ENCODE measurements around the gene PDE4D. TPM values are rescaled to one million over a fixed set of nuclear protein-coding genes. Genes with fewer than 3 reads are reported as not detected.

The PDE4D gene
- total RNA-seq, 1 donor, result 19.9 TPM

DNA sequence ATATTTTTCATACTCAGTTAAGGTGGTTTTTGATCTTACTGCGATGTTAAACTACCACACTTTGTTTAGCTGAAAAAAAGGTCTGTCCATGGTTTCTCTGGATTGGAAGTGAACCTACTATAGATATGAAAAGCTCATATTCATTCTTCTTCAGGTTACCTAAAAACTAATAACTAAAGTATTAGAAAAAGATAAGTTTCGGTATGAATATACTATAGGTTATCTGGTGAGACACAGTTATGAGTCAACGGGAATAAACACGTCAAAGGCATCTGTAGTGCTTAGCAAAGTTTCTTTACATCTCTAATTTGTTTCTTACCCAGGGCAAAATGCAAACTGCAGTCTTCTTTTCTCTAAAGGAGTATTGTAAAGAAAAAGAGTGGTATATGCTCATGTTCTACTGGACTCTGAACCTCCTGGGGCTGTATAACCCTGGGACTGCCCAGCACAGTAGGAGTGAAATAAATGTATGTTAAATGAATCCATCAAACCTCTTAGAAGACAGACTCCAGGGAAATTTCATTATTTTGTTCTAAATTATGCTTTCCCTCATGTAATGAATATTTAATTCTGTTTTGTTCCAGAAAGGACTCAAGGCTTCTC is 521.9 kb downstream of the PDE4D start:
- no peaks in the 10 kb centered on the region for H4K20me1 ChIP-seq (ENCODE audit: insufficient read depth, low read length)
- H3K4me2 ChIP-seq (ENCODE audit: insufficient read depth, low read length), result no peak overlapping the region
- TF ChIP-seq CTCF (IDR thresholded peaks at IDR 0.05; ENCODE audit: extremely low read depth, low read depth, low read length), result no peak
- H3K79me2 ChIP-seq (ENCODE audit: insufficient read depth, low read length), result no peaks in the 10 kb centered on the region
- peaks cover 6% of the 10 kb centered on the region for H3K9me3 ChIP-seq (ENCODE audit: low read depth, low read length)
- no peaks in the 10 kb centered on the region for H3K4me1 ChIP-seq (ENCODE audit: insufficient read depth, low read length)
- peaks cover 28% of the 10 kb centered on the region for H3K27me3 ChIP-seq (ENCODE audit: insufficient read depth, low read length)
- H2AFZ ChIP-seq (ENCODE audit: low read length), result no peak overlapping the region
- H3K27ac ChIP-seq (ENCODE audit: low read depth, low read length), result no peak overlapping the region
- no peak overlapping the region for H3K4me3 ChIP-seq (ENCODE audit: insufficient read depth, low read length)
- H3K36me3 ChIP-seq (ENCODE audit: insufficient read depth, low read length), result no peaks in the 10 kb centered on the region
- DNase-seq (ENCODE audit: insufficient read length, low spot score, missing footprints), result no peak

DNA sequence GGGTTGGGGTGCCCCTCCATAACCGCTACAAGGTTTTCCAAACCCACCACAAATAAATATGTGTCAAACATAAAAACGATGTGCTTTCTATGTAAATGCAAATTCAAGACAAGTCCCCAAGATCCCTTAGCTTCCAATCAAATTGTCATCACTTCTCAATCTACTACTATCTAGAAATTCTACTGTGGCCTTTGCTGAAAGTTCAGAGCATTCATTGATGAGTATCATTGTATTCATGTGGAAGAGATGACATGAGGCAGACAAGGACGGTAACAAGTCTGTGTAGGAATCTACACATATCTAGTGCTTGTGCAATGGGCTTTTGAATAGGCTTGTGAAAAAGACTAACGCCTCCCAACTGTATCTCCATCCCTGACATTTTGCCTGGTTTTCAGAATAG is 524.6 kb downstream of the PDE4D start:
- H3K36me3 ChIP-seq (ENCODE audit: insufficient read depth, low read length), result no peaks in the 10 kb centered on the region
- H3K27ac ChIP-seq (ENCODE audit: low read depth, low read length), result no peak overlapping the region

DNA sequence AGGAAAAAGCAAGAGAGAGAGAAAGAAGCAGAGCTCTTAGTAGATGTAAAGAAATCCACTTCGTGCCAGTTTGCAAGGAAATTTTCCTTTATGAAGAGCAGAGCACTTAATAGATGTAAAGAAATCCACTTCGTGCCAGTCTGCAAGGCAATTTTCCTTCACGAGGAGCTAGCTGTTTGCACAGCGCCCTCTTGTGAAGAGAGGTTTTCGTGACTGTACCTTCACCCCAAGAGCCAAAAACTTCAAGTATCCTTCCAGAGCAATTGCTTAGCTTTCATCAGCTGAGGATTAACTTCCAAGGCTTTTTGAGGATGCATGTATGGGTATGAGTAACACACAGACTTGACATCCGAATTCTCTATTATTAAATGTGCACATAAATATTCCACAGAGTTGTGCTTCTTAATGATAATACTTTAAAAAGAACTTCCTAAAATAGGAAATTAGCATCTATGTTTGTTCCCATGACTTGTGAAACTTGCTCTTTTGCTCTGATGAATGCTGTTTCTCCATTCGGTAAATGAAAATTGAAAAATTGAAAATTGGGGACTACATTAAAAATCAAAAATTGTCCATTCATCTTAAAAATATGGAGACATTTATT is 525.6 kb downstream of the PDE4D start:
- Histone ChIP-seq H3K9me3 (ENCODE audit: low read depth, low read length) (no peaks in the 10 kb centered on the region), H3K79me2 (ENCODE audit: insufficient read depth, low read length) (no peaks in the 10 kb centered on the region), H3K27me3 (ENCODE audit: insufficient read depth, low read length) (peaks cover 19% of the 10 kb centered on the region), H3K4me1 (ENCODE audit: insufficient read depth, low read length) (no peaks in the 10 kb centered on the region), H3K4me2 (ENCODE audit: insufficient read depth, low read length) (no peak overlapping the region), H3K27ac (ENCODE audit: low read depth, low read length) (no peak overlapping the region), H2AFZ (ENCODE audit: low read length) (no peak overlapping the region), H4K20me1 (ENCODE audit: insufficient read depth, low read length) (no peaks in the 10 kb centered on the region), H3K4me3 (ENCODE audit: insufficient read depth, low read length) (no peak overlapping the region), H3K36me3 (ENCODE audit: insufficient read depth, low read length) (no peaks in the 10 kb centered on the region)
- DNase-seq (ENCODE audit: insufficient read length, low spot score, missing footprints), result peak; percentile 82
- peak; percentile 80 for TF ChIP-seq CTCF (IDR thresholded peaks at IDR 0.05; ENCODE audit: extremely low read depth, low read depth, low read length)

More for the DNA sequence above, 524.6 kb downstream of the PDE4D start:
- H3K79me2 ChIP-seq (ENCODE audit: insufficient read depth, low read length), result no peaks in the 10 kb centered on the region
- no peak overlapping the region for H3K4me3 ChIP-seq (ENCODE audit: insufficient read depth, low read length)
- H2AFZ ChIP-seq (ENCODE audit: low read length), result no peak overlapping the region
- H4K20me1 ChIP-seq (ENCODE audit: insufficient read depth, low read length), result no peaks in the 10 kb centered on the region
- no peak for DNase-seq (ENCODE audit: insufficient read length, low spot score, missing footprints)
- H3K4me2 ChIP-seq (ENCODE audit: insufficient read depth, low read length), result no peak overlapping the region
- H3K9me3 ChIP-seq (ENCODE audit: low read depth, low read length), result peaks cover 2% of the 10 kb centered on the region
- H3K4me1 ChIP-seq (ENCODE audit: insufficient read depth, low read length), result no peaks in the 10 kb centered on the region
- H3K27me3 ChIP-seq (ENCODE audit: insufficient read depth, low read length), result peaks cover 20% of the 10 kb centered on the region
- no peak for TF ChIP-seq CTCF (IDR thresholded peaks at IDR 0.05; ENCODE audit: extremely low read depth, low read depth, low read length)

DNA sequence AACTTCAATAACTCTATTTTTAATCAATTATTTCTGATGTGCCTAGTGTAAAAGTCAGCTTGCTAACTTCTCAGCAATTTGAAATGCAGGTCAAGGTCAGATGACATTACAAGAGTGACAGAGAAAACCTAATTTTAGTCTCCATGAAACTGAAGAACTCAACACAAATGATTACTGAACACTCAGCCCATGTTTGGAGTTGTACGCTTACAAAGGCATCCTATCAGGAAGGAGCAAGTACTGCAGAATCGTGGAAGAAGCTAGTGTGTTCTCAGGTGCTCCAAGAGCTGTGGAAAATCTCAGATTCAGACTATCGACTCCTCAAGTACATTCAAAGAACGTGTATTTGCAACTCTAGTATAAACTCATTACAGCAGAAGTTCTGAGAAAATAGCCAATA is 526.7 kb downstream of the PDE4D start:
- Histone ChIP-seq H3K4me3 (ENCODE audit: insufficient read depth, low read length) (no peak overlapping the region), H3K36me3 (ENCODE audit: insufficient read depth, low read length) (no peaks in the 10 kb centered on the region), H3K4me1 (ENCODE audit: insufficient read depth, low read length) (no peaks in the 10 kb centered on the region), H2AFZ (ENCODE audit: low read length) (no peak overlapping the region), H4K20me1 (ENCODE audit: insufficient read depth, low read length) (no peaks in the 10 kb centered on the region), H3K79me2 (ENCODE audit: insufficient read depth, low read length) (no peaks in the 10 kb centered on the region), H3K4me2 (ENCODE audit: insufficient read depth, low read length) (no peak overlapping the region), H3K27me3 (ENCODE audit: insufficient read depth, low read length) (peaks cover 8% of the 10 kb centered on the region), H3K27ac (ENCODE audit: low read depth, low read length) (no peak overlapping the region), H3K9me3 (ENCODE audit: low read depth, low read length) (no peaks in the 10 kb centered on the region)
- no peak for DNase-seq (ENCODE audit: insufficient read length, low spot score, missing footprints)
- no peak for TF ChIP-seq CTCF (IDR thresholded peaks at IDR 0.05; ENCODE audit: extremely low read depth, low read depth, low read length)

All from osteoblast (primary cell).